ENCODE measurements around the gene ZNF584. TPM values are rescaled to one million over a fixed set of nuclear protein-coding genes. Genes with fewer than 3 reads are reported as not detected.

Gene ZNF584
- polyA plus RNA-seq, 2 of the 4 experiments (the other 2 are of a cell fraction) = 15.6 to 18.2 TPM

DNA sequence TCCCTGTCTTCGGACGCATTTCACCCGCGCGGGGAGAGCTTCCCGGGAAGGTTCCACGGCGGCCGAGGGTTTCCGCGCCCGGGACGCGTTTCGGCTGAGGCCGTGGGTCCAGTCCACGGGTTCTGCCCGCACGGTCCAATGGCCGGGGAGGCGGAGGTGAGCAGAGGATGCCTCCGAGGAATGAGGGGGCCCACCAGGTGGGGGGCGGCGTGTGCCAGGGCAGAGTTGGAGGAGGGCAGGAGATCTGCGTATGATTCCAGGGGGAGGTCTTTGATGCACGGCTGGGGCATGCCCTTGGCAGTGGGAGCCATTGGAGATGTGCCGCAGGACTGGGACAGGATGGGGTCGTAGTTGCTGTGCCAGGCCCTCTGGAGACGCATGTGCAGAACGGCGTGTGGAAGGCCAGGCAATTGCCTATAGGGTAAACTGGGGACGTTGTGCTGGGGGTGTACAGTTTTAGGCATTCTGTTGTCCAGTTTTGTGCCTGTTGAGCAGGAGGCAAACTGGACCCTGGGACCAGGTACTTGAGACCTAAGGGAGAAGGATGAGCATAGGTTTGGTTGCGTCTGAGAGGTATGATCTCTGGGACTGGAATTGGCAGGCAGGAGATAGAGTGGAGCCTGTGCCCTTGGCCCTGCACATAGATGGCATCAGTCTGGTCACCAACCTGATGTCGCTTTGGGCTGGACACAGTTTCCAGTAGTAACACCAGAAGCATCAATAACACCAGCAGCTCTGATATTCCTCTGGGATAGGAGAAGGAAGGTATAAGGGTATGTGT, 751 bp downstream of the ZNF584 start:
- ATAC-seq = peak; percentile 73 to 78
- 5% methylated on average over 28 of the region's 34 CpGs for WGBS (ENCODE audit: missing lambda C conversion rate)
- Histone ChIP-seq H3K4me1 (peaks cover 14% of the 10 kb centered on the region), H3K27ac (peak overlapping the region; percentile 93 to 94), H3K4me3 (peak overlapping the region; percentile 96), H3K9me3 (no peaks in the 10 kb centered on the region; the same call in 2 of the 3 replicates), H3K4me2 (peak overlapping the region; percentile 84)
- TF ChIP-seq, protein P1, sequence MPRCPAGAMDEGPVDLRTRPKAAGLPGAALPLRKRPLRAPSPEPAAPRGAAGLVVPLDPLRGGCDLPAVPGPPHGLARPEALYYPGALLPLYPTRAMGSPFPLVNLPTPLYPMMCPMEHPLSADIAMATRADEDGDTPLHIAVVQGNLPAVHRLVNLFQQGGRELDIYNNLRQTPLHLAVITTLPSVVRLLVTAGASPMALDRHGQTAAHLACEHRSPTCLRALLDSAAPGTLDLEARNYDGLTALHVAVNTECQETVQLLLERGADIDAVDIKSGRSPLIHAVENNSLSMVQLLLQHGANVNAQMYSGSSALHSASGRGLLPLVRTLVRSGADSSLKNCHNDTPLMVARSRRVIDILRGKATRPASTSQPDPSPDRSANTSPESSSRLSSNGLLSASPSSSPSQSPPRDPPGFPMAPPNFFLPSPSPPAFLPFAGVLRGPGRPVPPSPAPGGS (IDR thresholded peaks at IDR 0.05) = 0 out of 3 replicates have a peak, but pooled peaks have one; percentile 1
- no peak for TF ChIP-seq MYC (IDR thresholded peaks at IDR 0.05; ENCODE audit: borderline replicate concordance, low read length)
- peak; percentile 57; the same call in 1 of the 2 replicates for TF ChIP-seq PHF8 (IDR thresholded peaks at IDR 0.05; ENCODE audit: borderline replicate concordance, low read depth)
- no peak for TF ChIP-seq HEYL (CRISPR knock-in tag; IDR thresholded peaks at IDR 0.05)
- no peak for TF ChIP-seq NFE2L2 (conservative IDR thresholded peaks at IDR 0.05; ENCODE audit: low read length)
- no peak for TF ChIP-seq CHD2 (IDR thresholded peaks at IDR 0.05; ENCODE audit: low read length, partially characterized antibody)
- TF ChIP-seq, protein P2, sequence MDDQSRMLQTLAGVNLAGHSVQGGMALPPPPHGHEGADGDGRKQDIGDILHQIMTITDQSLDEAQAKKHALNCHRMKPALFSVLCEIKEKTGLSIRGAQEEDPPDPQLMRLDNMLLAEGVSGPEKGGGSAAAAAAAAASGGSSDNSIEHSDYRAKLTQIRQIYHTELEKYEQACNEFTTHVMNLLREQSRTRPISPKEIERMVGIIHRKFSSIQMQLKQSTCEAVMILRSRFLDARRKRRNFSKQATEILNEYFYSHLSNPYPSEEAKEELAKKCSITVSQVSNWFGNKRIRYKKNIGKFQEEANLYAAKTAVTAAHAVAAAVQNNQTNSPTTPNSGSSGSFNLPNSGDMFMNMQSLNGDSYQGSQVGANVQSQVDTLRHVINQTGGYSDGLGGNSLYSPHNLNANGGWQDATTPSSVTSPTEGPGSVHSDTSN (IDR thresholded peaks at IDR 0.05) = 0 out of 2 replicates have a peak, but pooled peaks have one; percentile 32
- ChIA-PET POLR2A (interaction anchor here (0.6 to 1.4 kb wide), 11 partner anchors 9 to 1814 kb away, joined by 3 to 17 read pairs (median 6); partner anchors contain the start of genes RPS5, TRIM28, ZBTB45 and ZNF274), CTCF (interaction anchor here (0.7 to 2.5 kb wide), 8 partner anchors 8 to 41 kb away, joined by 3 to 6 read pairs (median 3); no protein-coding TSS in a partner anchor)
- peak in 1 of 2 experiments; percentile 66 for DNase-seq (ENCODE audit: low read depth in 1 of 2, low spot score in 1 of 2)
- FAIRE-seq = no peak

DNA sequence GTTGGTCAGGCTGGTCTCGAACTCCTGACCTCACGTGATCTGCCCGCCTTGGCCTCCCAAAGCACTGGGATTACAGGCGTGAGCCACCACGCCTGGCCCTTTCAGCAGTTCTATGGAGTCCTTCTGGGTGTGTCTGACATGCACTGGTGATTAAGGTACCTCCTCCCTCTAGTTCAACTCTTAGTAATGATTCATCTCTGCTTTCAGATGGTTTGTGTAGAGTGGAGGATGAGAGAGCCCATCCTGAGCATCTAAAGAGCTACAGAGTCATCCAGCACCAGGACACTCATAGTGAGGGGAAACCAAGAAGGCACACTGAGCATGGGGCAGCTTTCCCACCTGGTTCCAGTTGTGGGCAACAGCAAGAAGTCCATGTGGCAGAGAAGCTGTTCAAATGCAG, 8.2 kb downstream of the ZNF584 start:
- Histone ChIP-seq H3K27ac (no peak overlapping the region), H3K9me3 (peaks cover 60% of the 10 kb centered on the region), H3K4me2 (no peak overlapping the region), H3K4me1 (no peaks in the 10 kb centered on the region), H3K4me3 (no peak overlapping the region)
- DNase-seq (ENCODE audit: low read depth in 1 of 2, low spot score in 1 of 2) = no peak
- WGBS (ENCODE audit: missing lambda C conversion rate) = 98% methylated on average over 5 of the region's 5 CpGs
- FAIRE-seq = no peak
- ChIA-PET CTCF (interaction anchor here (0.6 to 1.2 kb wide), 5 partner anchors 8 to 102 kb away, joined by 3 read pairs; partner anchors contain the start of gene ZNF584), POLR2A (no interaction called here)
- no peak for TF ChIP-seq GATA3 (IDR thresholded peaks at IDR 0.05; ENCODE audit: borderline replicate concordance)
- TF ChIP-seq RNF2 (IDR thresholded peaks at IDR 0.05; ENCODE audit: borderline replicate concordance, low read depth) = no peak
- no peak for TF ChIP-seq ESRRA (IDR thresholded peaks at IDR 0.05; ENCODE audit: borderline replicate concordance, low read length)
- no peak for TF ChIP-seq ZSCAN20 (CRISPR knock-in tag; IDR thresholded peaks at IDR 0.05)
- TF ChIP-seq, protein P2 (IDR thresholded peaks at IDR 0.05) = no peak
- TF ChIP-seq RFX5 (IDR thresholded peaks at IDR 0.05) = no peak
- TF ChIP-seq MAZ (IDR thresholded peaks at IDR 0.05; ENCODE audit: borderline replicate concordance, low read depth, low read length) = no peak
- TF ChIP-seq, protein P3, sequence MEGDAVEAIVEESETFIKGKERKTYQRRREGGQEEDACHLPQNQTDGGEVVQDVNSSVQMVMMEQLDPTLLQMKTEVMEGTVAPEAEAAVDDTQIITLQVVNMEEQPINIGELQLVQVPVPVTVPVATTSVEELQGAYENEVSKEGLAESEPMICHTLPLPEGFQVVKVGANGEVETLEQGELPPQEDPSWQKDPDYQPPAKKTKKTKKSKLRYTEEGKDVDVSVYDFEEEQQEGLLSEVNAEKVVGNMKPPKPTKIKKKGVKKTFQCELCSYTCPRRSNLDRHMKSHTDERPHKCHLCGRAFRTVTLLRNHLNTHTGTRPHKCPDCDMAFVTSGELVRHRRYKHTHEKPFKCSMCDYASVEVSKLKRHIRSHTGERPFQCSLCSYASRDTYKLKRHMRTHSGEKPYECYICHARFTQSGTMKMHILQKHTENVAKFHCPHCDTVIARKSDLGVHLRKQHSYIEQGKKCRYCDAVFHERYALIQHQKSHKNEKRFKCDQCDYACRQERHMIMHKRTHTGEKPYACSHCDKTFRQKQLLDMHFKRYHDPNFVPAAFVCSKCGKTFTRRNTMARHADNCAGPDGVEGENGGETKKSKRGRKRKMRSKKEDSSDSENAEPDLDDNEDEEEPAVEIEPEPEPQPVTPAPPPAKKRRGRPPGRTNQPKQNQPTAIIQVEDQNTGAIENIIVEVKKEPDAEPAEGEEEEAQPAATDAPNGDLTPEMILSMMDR (IDR thresholded peaks at IDR 0.05) = no peak
- no peak for ATAC-seq

DNA sequence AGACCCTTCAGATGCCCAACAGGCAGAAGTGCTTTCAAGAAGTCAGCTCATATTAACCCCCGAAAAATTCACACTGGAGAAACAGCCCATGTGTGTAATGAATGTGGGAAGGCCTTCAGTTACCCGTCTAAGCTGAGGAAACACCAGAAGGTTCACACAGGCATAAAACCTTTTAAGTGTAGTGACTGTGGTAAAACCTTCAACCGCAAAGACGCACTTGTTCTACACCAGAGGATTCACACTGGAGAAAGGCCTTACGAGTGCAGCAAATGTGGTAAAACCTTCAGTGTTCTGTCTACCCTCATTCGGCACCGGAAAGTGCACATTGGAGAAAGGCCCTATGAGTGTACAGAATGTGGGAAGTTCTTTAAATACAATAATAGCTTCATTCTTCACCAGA, 8.6 kb downstream of the ZNF584 start:
- 99% methylated on average over 7 of the region's 7 CpGs for WGBS (ENCODE audit: missing lambda C conversion rate)
- CTCF ChIA-PET = interaction anchor here (0.6 to 1.2 kb wide), 7 partner anchors 8 to 103 kb away, joined by 3 to 4 read pairs (median 3); partner anchors contain the start of genes ZBTB45 and ZNF584
- FAIRE-seq (no peak), ATAC-seq (no peak), DNase-seq (ENCODE audit: low read depth in 1 of 2, low spot score in 1 of 2) (no peak)
- H3K4me1 ChIP-seq = no peaks in the 10 kb centered on the region
- no peak overlapping the region for H3K4me3 ChIP-seq
- POLR2A ChIA-PET = no interaction called here
- H3K9me3 ChIP-seq = peaks cover 62% of the 10 kb centered on the region
- H3K4me2 ChIP-seq = no peak overlapping the region
- no peak overlapping the region for H3K27ac ChIP-seq
- TF ChIP-seq CEBPB (IDR thresholded peaks at IDR 0.05) = no peak
- no peak for TF ChIP-seq POLR2A (IDR thresholded peaks at IDR 0.05; ENCODE audit: low read length)
- no peak for TF ChIP-seq ZC3H11A (IDR thresholded peaks at IDR 0.05)
- TF ChIP-seq, protein P1 (IDR thresholded peaks at IDR 0.05) = no peak
- TF ChIP-seq, protein P4, sequence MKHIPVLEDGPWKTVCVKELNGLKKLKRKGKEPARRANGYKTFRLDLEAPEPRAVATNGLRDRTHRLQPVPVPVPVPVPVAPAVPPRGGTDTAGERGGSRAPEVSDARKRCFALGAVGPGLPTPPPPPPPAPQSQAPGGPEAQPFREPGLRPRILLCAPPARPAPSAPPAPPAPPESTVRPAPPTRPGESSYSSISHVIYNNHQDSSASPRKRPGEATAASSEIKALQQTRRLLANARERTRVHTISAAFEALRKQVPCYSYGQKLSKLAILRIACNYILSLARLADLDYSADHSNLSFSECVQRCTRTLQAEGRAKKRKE (CRISPR knock-in tag; IDR thresholded peaks at IDR 0.05; ENCODE audit: low read depth) = no peak
- no peak for TF ChIP-seq CHD4 (IDR thresholded peaks at IDR 0.05; ENCODE audit: borderline replicate concordance)
- TF ChIP-seq HOXB13 (CRISPR knock-in tag; IDR thresholded peaks at IDR 0.05; ENCODE audit: low read depth) = no peak
- TF ChIP-seq HOXA7 (CRISPR knock-in tag; IDR thresholded peaks at IDR 0.05) = no peak
- no peak for TF ChIP-seq RNF2 (IDR thresholded peaks at IDR 0.05; ENCODE audit: borderline replicate concordance, low read depth)
